B cell (primary cell): ENCODE measurements around the gene FAM163A.

Experiments
- CTCF ChIP-seq: fragments of 200-600 bp; IDR thresholded peaks from one replicate; pipeline ENCODE4 v1.8.0; 2022; ENCODE audit warnings: antibody characterized with exemption, mild to moderate bottlenecking
- EZH2 ChIP-seq: IDR thresholded peaks from 2 replicates; pipeline ENCODE4 v1.6.1; 2012; ENCODE audit warnings: borderline replicate concordance, low read depth, mild to moderate bottlenecking, moderate library complexity, low read length; ENCODE audit not compliant: insufficient read depth, poor library complexity, severe bottlenecking

DNA sequence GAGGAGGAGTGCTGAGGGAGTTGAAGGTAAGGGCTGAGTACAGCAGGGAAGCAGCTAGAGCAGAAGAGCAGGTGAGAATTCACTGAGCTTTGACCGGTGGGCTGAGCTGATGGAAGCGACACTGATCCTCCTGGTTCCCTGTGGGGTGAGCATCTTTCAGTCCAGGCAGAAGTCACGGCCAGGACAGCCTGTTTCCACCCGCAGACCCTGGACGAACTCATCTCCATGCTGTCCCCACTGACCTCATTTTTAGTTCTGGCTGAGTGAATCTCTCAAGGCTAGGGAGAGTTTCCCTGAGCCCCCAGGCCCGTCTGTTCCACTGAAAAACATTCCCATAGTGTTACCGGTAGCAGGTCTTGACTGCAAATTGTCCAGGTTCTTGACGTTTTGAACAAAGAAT lies 31.5 kb downstream of the FAM163A start:
- TF ChIP-seq CTCF, result no peak
- TF ChIP-seq EZH2, result no peak
